ENCODE data around the gene TNRC6A. TPM values are rescaled to one million over a fixed set of nuclear protein-coding genes. Genes with fewer than 3 reads are reported as not detected.

Gene TNRC6A
- total RNA-seq, 1 experiment from 2014 or later: 84.8 TPM

- no peaks in the 10 kb centered on the region for H3K9me3 ChIP-seq (ENCODE audit: insufficient read depth, low read depth)
- no peaks in the 10 kb centered on the region for H3K9me2 ChIP-seq (ENCODE audit: insufficient read depth)
- CTCF ChIA-PET: interaction anchor here (0.6 to 1.3 kb wide), 2 partner anchors 12 to 15 kb away, joined by 3 read pairs; no protein-coding TSS in a partner anchor
- BruUV-seq (replicated peaks): no TSS peak
- no peaks in the 10 kb centered on the region for H3K36me3 ChIP-seq (ENCODE audit: low read depth)
- H3K4me3 ChIP-seq: no peak overlapping the region
- DNase-seq: no peak
- intact Hi-C loops (cut with micrococcal nuclease; ENCODE audit: unreplicated experiment): loop anchor here (10.0 kb wide), 1 partner anchor 138 kb away; no protein-coding TSS in a partner anchor
- H4K20me1 ChIP-seq (ENCODE audit: insufficient read depth): no peaks in the 10 kb centered on the region
- TF ChIP-seq EZH2 (IDR thresholded peaks at IDR 0.05; ENCODE audit: low read depth) (no peak), CTCF (conservative IDR thresholded peaks at IDR 0.05) (no peak)
- H3K79me2 ChIP-seq (ENCODE audit: low read depth): no peaks in the 10 kb centered on the region
- POLR2A ChIA-PET (ENCODE audit: unreplicated experiment): interaction anchor here (0.6 kb wide), 1 partner anchor 447 kb away, joined by 4 read pairs; no protein-coding TSS in a partner anchor
- no peak overlapping the region for H2AFZ ChIP-seq
- no peaks in the 10 kb centered on the region for H3K27me3 ChIP-seq (ENCODE audit: insufficient read depth, low read depth)
- peaks cover 28% of the 10 kb centered on the region for H3F3A ChIP-seq (ENCODE audit: insufficient read depth, low read depth)
- peaks cover 42% of the 10 kb centered on the region for H3K4me1 ChIP-seq (replicated peaks; ENCODE audit: insufficient read depth)
- no peak overlapping the region for H3K4me2 ChIP-seq
- H3K27ac ChIP-seq: no peak overlapping the region
Measured at GRCh38 chr16:24846548-24847357, 117.3 kb downstream of the TNRC6A start.

- Histone ChIP-seq H3K4me1 (replicated peaks; ENCODE audit: insufficient read depth) (peaks cover 42% of the 10 kb centered on the region), H3K27me3 (ENCODE audit: insufficient read depth, low read depth) (no peaks in the 10 kb centered on the region), H2AFZ (no peak overlapping the region), H3K4me2 (no peak overlapping the region), H3K4me3 (no peak overlapping the region), H3F3A (ENCODE audit: insufficient read depth, low read depth) (peaks cover 28% of the 10 kb centered on the region), H3K36me3 (ENCODE audit: low read depth) (no peaks in the 10 kb centered on the region), H3K9me2 (ENCODE audit: insufficient read depth) (no peaks in the 10 kb centered on the region), H3K79me2 (ENCODE audit: low read depth) (no peaks in the 10 kb centered on the region), H4K20me1 (ENCODE audit: insufficient read depth) (no peaks in the 10 kb centered on the region), H3K27ac (no peak overlapping the region), H3K9me3 (ENCODE audit: insufficient read depth, low read depth) (no peaks in the 10 kb centered on the region)
- no TSS peak for BruUV-seq (replicated peaks)
- intact Hi-C loops (cut with micrococcal nuclease; ENCODE audit: unreplicated experiment): loop anchor here (10.0 kb wide), 1 partner anchor 137 kb away; no protein-coding TSS in a partner anchor
- ChIA-PET CTCF (no interaction called here), POLR2A (ENCODE audit: unreplicated experiment) (no interaction called here)
- TF ChIP-seq CTCF (conservative IDR thresholded peaks at IDR 0.05) (no peak), EZH2 (IDR thresholded peaks at IDR 0.05; ENCODE audit: low read depth) (no peak)
- no peak for DNase-seq
Measured at GRCh38 chr16:24847358-24847664, 117.9 kb downstream of the TNRC6A start.

- Histone ChIP-seq H3K9me3 (ENCODE audit: insufficient read depth, low read depth) (no peaks in the 10 kb centered on the region), H3K4me3 (no peak overlapping the region), H2AFZ (no peak overlapping the region), H3K36me3 (ENCODE audit: low read depth) (no peaks in the 10 kb centered on the region), H4K20me1 (ENCODE audit: insufficient read depth) (no peaks in the 10 kb centered on the region), H3K27ac (0 out of 2 replicates have a peak overlapping the region, but pooled peaks have one; percentile 10), H3K79me2 (ENCODE audit: low read depth) (no peaks in the 10 kb centered on the region), H3K27me3 (ENCODE audit: insufficient read depth, low read depth) (no peaks in the 10 kb centered on the region), H3K9me2 (ENCODE audit: insufficient read depth) (no peaks in the 10 kb centered on the region), H3K4me1 (replicated peaks; ENCODE audit: insufficient read depth) (peaks cover 42% of the 10 kb centered on the region), H3F3A (ENCODE audit: insufficient read depth, low read depth) (peaks cover 28% of the 10 kb centered on the region), H3K4me2 (no peak overlapping the region)
- intact Hi-C loops (cut with micrococcal nuclease; ENCODE audit: unreplicated experiment): loop anchor here (10.0 kb wide), 1 partner anchor 137 kb away; no protein-coding TSS in a partner anchor
- TF ChIP-seq EZH2 (IDR thresholded peaks at IDR 0.05; ENCODE audit: low read depth): no peak
- TF ChIP-seq CTCF (conservative IDR thresholded peaks at IDR 0.05): no peak
- CTCF ChIA-PET: no interaction called here
- BruUV-seq (replicated peaks): no TSS peak
- peak; percentile 45 to 71 for DNase-seq
- POLR2A ChIA-PET (ENCODE audit: unreplicated experiment): interaction anchor here (0.6 kb wide), 1 partner anchor 36 kb away, joined by 3 read pairs; no protein-coding TSS in a partner anchor
Measured at GRCh38 chr16:24848065-24848464, 118.6 kb downstream of the TNRC6A start.
